Chondrocyte (in vitro differentiated cells): ENCODE results near the gene ARL4A. TPM values are rescaled to one million over a fixed set of nuclear protein-coding genes. Genes with fewer than 3 reads are reported as not detected.

Source experiments
- DNase-seq: peaks from one replicate; pipeline ENCODE4 v3.0.0; 2021; ENCODE audit warnings: mixed read lengths, low spot score
- H3K27ac Mint-ChIP-seq: one replicate; pipeline ENCODE4 v1.8.0; 2021; ENCODE audit warnings: mild to moderate bottlenecking, moderate library complexity, mixed read lengths; ENCODE audit not compliant: unreplicated experiment
- H3K27me3 Mint-ChIP-seq: 2 replicates; pipeline ENCODE4 v1.8.0; 2021; ENCODE audit warnings: low read depth, mixed read lengths
- H3K36me3 Mint-ChIP-seq: 2 replicates; pipeline ENCODE4 v1.8.0; 2021; ENCODE audit warnings: low read depth, mixed read lengths
- H3K4me1 Mint-ChIP-seq: 2 replicates; pipeline ENCODE4 v1.8.0; 2021; ENCODE audit warnings: low read depth, mild to moderate bottlenecking, mixed read lengths
- H3K4me3 Mint-ChIP-seq: one replicate; pipeline ENCODE4 v1.8.0; 2021; ENCODE audit warnings: mild to moderate bottlenecking, moderate library complexity, mixed read lengths; ENCODE audit not compliant: unreplicated experiment
- H3K9me3 Mint-ChIP-seq: 2 replicates; pipeline ENCODE4 v1.8.0; 2021; ENCODE audit warnings: low read depth, mixed read lengths
- CTCF ChIP-seq: fragments of 200-600 bp; sonication (generic); IDR thresholded peaks from 2 replicates; pipeline ENCODE4 v1.5.0; 2021; ENCODE audit warnings: antibody characterized with exemption, mild to moderate bottlenecking, moderate library complexity
- total RNA-seq: library from RNA; stranded (reverse); gene quantifications from 3 replicates; pipeline ENCODE4 v1.2.1, GENCODE V29; 2021

Gene ARL4A
- total RNA-seq, 1 donor from 2014 or later = 15.3 TPM

GRCh38 chr7:12647364-12648219, 39.8 kb upstream of the ARL4A start:
- H3K4me1 Mint-ChIP-seq = peaks cover 20% of the 10 kb centered on the region
- no peaks in the 10 kb centered on the region for H3K9me3 Mint-ChIP-seq
- no peaks in the 10 kb centered on the region for H3K27me3 Mint-ChIP-seq
- no peak overlapping the region for H3K4me3 Mint-ChIP-seq
- H3K27ac Mint-ChIP-seq = no peak overlapping the region
- TF ChIP-seq CTCF = no peak
- DNase-seq = no peak
- no peaks in the 10 kb centered on the region for H3K36me3 Mint-ChIP-seq

GRCh38 chr7:12648704-12649261, 38.6 kb upstream of the ARL4A start:
- Mint-ChIP-seq H3K27ac (no peak overlapping the region), H3K4me3 (no peak overlapping the region), H3K4me1 (peaks cover 27% of the 10 kb centered on the region), H3K27me3 (no peaks in the 10 kb centered on the region), H3K9me3 (no peaks in the 10 kb centered on the region), H3K36me3 (no peaks in the 10 kb centered on the region)
- no peak for DNase-seq
- TF ChIP-seq CTCF = no peak

- no peaks in the 10 kb centered on the region for H3K9me3 Mint-ChIP-seq
- no peak for DNase-seq
- H3K36me3 Mint-ChIP-seq = no peaks in the 10 kb centered on the region
- no peak overlapping the region for H3K4me3 Mint-ChIP-seq
- no peak overlapping the region for H3K27ac Mint-ChIP-seq
- H3K4me1 Mint-ChIP-seq = peaks cover 27% of the 10 kb centered on the region
- no peaks in the 10 kb centered on the region for H3K27me3 Mint-ChIP-seq
- no peak for TF ChIP-seq CTCF
Measured at GRCh38 chr7:12649348-12649747, 38.1 kb upstream of the ARL4A start.

- H3K4me3 Mint-ChIP-seq = no peak overlapping the region
- no peak for DNase-seq
- no peak for TF ChIP-seq CTCF
- no peaks in the 10 kb centered on the region for H3K27me3 Mint-ChIP-seq
- H3K9me3 Mint-ChIP-seq = no peaks in the 10 kb centered on the region
- H3K27ac Mint-ChIP-seq = no peak overlapping the region
- no peaks in the 10 kb centered on the region for H3K36me3 Mint-ChIP-seq
- peaks cover 27% of the 10 kb centered on the region for H3K4me1 Mint-ChIP-seq
Measured at GRCh38 chr7:12650080-12650479, 37.4 kb upstream of the ARL4A start.

- Mint-ChIP-seq H3K9me3 (no peaks in the 10 kb centered on the region), H3K4me3 (no peak overlapping the region), H3K27ac (no peak overlapping the region), H3K36me3 (no peaks in the 10 kb centered on the region), H3K27me3 (no peaks in the 10 kb centered on the region), H3K4me1 (peaks cover 14% of the 10 kb centered on the region)
- DNase-seq = no peak
- no peak for TF ChIP-seq CTCF
Measured at GRCh38 chr7:12653110-12653509, 34.3 kb upstream of the ARL4A start.
